NB4 (cell line): ENCODE results near the gene PHACTR1.

ENCODE experiments used
- DNase-seq: peaks from one replicate; pipeline ENCODE4 v3.0.0; 2010; ENCODE audit warnings: low read depth
- H3K4me3 ChIP-seq: one replicate; pipeline ENCODE4 v1.5.1; 2011; ENCODE audit warnings: mild to moderate bottlenecking, low read depth, low read length, moderate library complexity
- CTCF ChIP-seq: IDR thresholded peaks from one replicate; pipeline ENCODE4 v1.5.1; 2012; ENCODE audit warnings: low read depth, low read length
- MAX ChIP-seq: IDR thresholded peaks from 2 replicates; pipeline ENCODE4 v1.6.1; 2011; ENCODE audit warnings: low read depth, low read length
- MYC ChIP-seq: IDR thresholded peaks from 2 replicates; pipeline ENCODE4 v1.6.1; 2011; ENCODE audit warnings: low read depth, low read length
- POLR2A ChIP-seq: IDR thresholded peaks from 2 replicates; pipeline ENCODE4 v1.6.1; 2011; ENCODE audit warnings: mild to moderate bottlenecking; ENCODE audit not compliant: insufficient read length; ENCODE audit errors: extremely low read depth

Gene PHACTR1

GRCh38 chr6:12984776-12985175, 268.2 kb downstream of the PHACTR1 start:
- TF ChIP-seq CTCF (no peak), MYC (no peak)
- DNase-seq: no peak
- no peak overlapping the region for H3K4me3 ChIP-seq

- no peak for DNase-seq
These were observed 271.2 kb downstream of the PHACTR1 start for GRCh38 chr6:12987783-12988182.

GRCh38 chr6:12990162-12990561, 273.6 kb downstream of the PHACTR1 start:
- TF ChIP-seq CTCF (no peak), MYC (no peak), POLR2A (no peak), MAX (no peak)
- DNase-seq: no peak

More at GRCh38 chr6:12987783-12988182, 271.2 kb downstream of the PHACTR1 start:
- H3K4me3 ChIP-seq: no peak overlapping the region
- TF ChIP-seq MAX (no peak), MYC (no peak), CTCF (no peak), POLR2A (no peak)

GRCh38 chr6:12991435-12991834, 274.9 kb downstream of the PHACTR1 start:
- no peak overlapping the region for H3K4me3 ChIP-seq

More at GRCh38 chr6:12990162-12990561, 273.6 kb downstream of the PHACTR1 start:
- no peak overlapping the region for H3K4me3 ChIP-seq

GRCh38 chr6:12992770-12993169, 276.2 kb downstream of the PHACTR1 start:
- TF ChIP-seq MAX (no peak), CTCF (no peak), POLR2A (no peak), MYC (no peak)
- H3K4me3 ChIP-seq: no peak overlapping the region
- DNase-seq: no peak

More at GRCh38 chr6:12991435-12991834, 274.9 kb downstream of the PHACTR1 start:
- no peak for TF ChIP-seq CTCF
- no peak for TF ChIP-seq POLR2A
- TF ChIP-seq MYC: no peak
- TF ChIP-seq MAX: no peak
- DNase-seq: no peak

GRCh38 chr6:12993283-12993898, 276.8 kb downstream of the PHACTR1 start:
- no peak overlapping the region for H3K4me3 ChIP-seq

More at GRCh38 chr6:12993283-12993898, 276.8 kb downstream of the PHACTR1 start:
- TF ChIP-seq CTCF (no peak), MAX (no peak), POLR2A (no peak), MYC (no peak)
- DNase-seq: no peak
